ENCODE data around the gene HEXA. TPM values are rescaled to one million over a fixed set of nuclear protein-coding genes. Genes with fewer than 3 reads are reported as not detected.
"Not testable (repeated sequence)": the region's sequence is repeated elsewhere in the genome, so short reads cannot be mapped to it uniquely, and the experiment has no call there.

HEXA gene
- total RNA-seq, 4 donors from 2014 or later, result 104 to 140 (median 111) TPM

GRCh38 chr15:72387741-72388140, 11.9 kb upstream of the HEXA start:
- Histone ChIP-seq H3K4me3 (replicated peaks in 1 of 3) (no peak overlapping the region), H3K4me1 (peaks cover 0 to 4% of the 10 kb centered on the region in 2 donors), H3K27ac (no peak overlapping the region), H3K27me3 (no peaks in the 10 kb centered on the region), H3K36me3 (no peaks in the 10 kb centered on the region), H3K9me3 (no peaks in the 10 kb centered on the region)
- intact Hi-C loops (cut with DNase I), result loop anchor here (10.0 kb wide), 1 partner anchor 87 kb away; the partner anchor contains the start of gene ARIH1
- DNase-seq, result no peak
- TF ChIP-seq POLR2A (IDR thresholded peaks at IDR 0.05), result no peak
- no peak for TF ChIP-seq CTCF (IDR thresholded peaks at IDR 0.05)

- Histone ChIP-seq H3K36me3 (no peaks in the 10 kb centered on the region), H3K9me3 (no peaks in the 10 kb centered on the region), H3K27me3 (no peaks in the 10 kb centered on the region), H3K4me3 (replicated peaks in 1 of 3) (no peak overlapping the region), H3K4me1 (no peaks in the 10 kb centered on the region), H3K27ac (no peak overlapping the region)
- TF ChIP-seq POLR2A (IDR thresholded peaks at IDR 0.05) (no peak), CTCF (IDR thresholded peaks at IDR 0.05) (no peak)
- no peak for DNase-seq
- 74 to 87% methylated on average over 2 of the region's 2 CpGs for WGBS, 2 donors
- intact Hi-C loops (cut with DNase I), result loop anchor here (10.0 kb wide), 1 partner anchor 93 kb away; the partner anchor contains the start of gene ARIH1
Observed at GRCh38 chr15:72382146-72382545, 6.3 kb upstream of the HEXA start.

- DNase-seq, result no peak
- no peaks in the 10 kb centered on the region for H3K9me3 ChIP-seq
- no peak overlapping the region for H3K4me3 ChIP-seq (replicated peaks in 1 of 3)
- H3K4me1 ChIP-seq, result peaks cover 0 to 7% of the 10 kb centered on the region in 2 donors
- intact Hi-C loops (cut with DNase I), result loop anchor here (10.0 kb wide), 1 partner anchor 94 kb away; the partner anchor contains the start of gene ARIH1
- H3K27me3 ChIP-seq, result no peaks in the 10 kb centered on the region
- no peaks in the 10 kb centered on the region for H3K36me3 ChIP-seq
- 61 to 67% methylated on average over 4 of the region's 4 CpGs for WGBS, 2 donors
- TF ChIP-seq POLR2A (IDR thresholded peaks at IDR 0.05) (no peak), CTCF (IDR thresholded peaks at IDR 0.05) (no peak)
- H3K27ac ChIP-seq, result no peak overlapping the region
Observed at GRCh38 chr15:72380743-72381142, 4.9 kb upstream of the HEXA start.

- no peaks in the 10 kb centered on the region for H3K36me3 ChIP-seq
- no peak for DNase-seq
- no peaks in the 10 kb centered on the region for H3K9me3 ChIP-seq
- 52 to 55% methylated on average over 2 of the region's 2 CpGs for WGBS, 2 donors
- H3K27ac ChIP-seq, result no peak overlapping the region
- intact Hi-C loops (cut with DNase I), result loop anchor here (10.0 kb wide), 1 partner anchor 95 kb away; the partner anchor contains the start of gene ARIH1
- no peaks in the 10 kb centered on the region for H3K27me3 ChIP-seq
- no peak for TF ChIP-seq CTCF (IDR thresholded peaks at IDR 0.05)
- no peak for TF ChIP-seq POLR2A (IDR thresholded peaks at IDR 0.05)
- peaks cover 3 to 10% of the 10 kb centered on the region in 2 donors for H3K4me1 ChIP-seq
- no peak overlapping the region for H3K4me3 ChIP-seq (replicated peaks in 1 of 3)
Observed at GRCh38 chr15:72379856-72380430, 4.1 kb upstream of the HEXA start.

GRCh38 chr15:72379106-72379505, 3.3 kb upstream of the HEXA start:
- intact Hi-C loops (cut with DNase I), result not testable (repeated sequence)
- WGBS, 2 donors, result 85% methylated on average over 3 of the region's 3 CpGs
- peaks cover 7 to 19% of the 10 kb centered on the region in 2 donors for H3K4me1 ChIP-seq

More at GRCh38 chr15:72379106-72379505, 3.3 kb upstream of the HEXA start:
- H3K27ac ChIP-seq; DNase-seq; H3K9me3 ChIP-seq; H3K4me3 ChIP-seq (replicated peaks in 1 of 3); H3K36me3 ChIP-seq; H3K27me3 ChIP-seq: not testable (repeated sequence)

Measured in thyroid gland (tissue), 4 donors.